Stomach smooth muscle (tissue), 2 donors: ENCODE results near the gene FLNA.
A peak's percentile ranks its signal among the peaks of the same experiment; 100 is the strongest.

Source experiments
- H3K27ac ChIP-seq: one replicate; pipeline ENCODE4 v1.7.0; 2013; ENCODE audit warnings: mild to moderate bottlenecking, low read length, inconsistent platforms
- H3K27me3 ChIP-seq, 2 donors: one replicate each; pipeline ENCODE4 v1.7.0; 2013; ENCODE audit warnings: low read length in 2 of 2; ENCODE audit not compliant: insufficient read depth in 2 of 2, control insufficient read depth in 1 of 2
- H3K36me3 ChIP-seq, 2 donors: one replicate each; pipeline ENCODE4 v1.7.0; 2013; ENCODE audit warnings: low read length in 2 of 2; ENCODE audit not compliant: control insufficient read depth in 2 of 2, insufficient read depth in 2 of 2
- H3K4me1 ChIP-seq: one replicate; pipeline ENCODE4 v1.7.0; 2013; ENCODE audit warnings: low read length; ENCODE audit not compliant: control insufficient read depth, insufficient read depth
- H3K4me3 ChIP-seq, 2 donors: one replicate each; pipeline ENCODE4 v1.7.0; 2013; ENCODE audit warnings: low read length in 2 of 2
- H3K9ac ChIP-seq, 2 donors: one replicate each; pipeline ENCODE4 v1.7.0; 2013; ENCODE audit warnings: low read length in 2 of 2, mild to moderate bottlenecking in 1 of 2
- H3K9me3 ChIP-seq, 2 donors: one replicate each; pipeline ENCODE4 v1.7.0; 2013; ENCODE audit warnings: low read length in 2 of 2; ENCODE audit not compliant: control insufficient read depth in 2 of 2
- donor health status: healthy.
- donor health status: Pancreatic carcinoma.

The FLNA gene

GRCh38 chrX:154366666-154367055, 7.8 kb downstream of the FLNA start:
- Histone ChIP-seq H3K4me3 (peak overlapping the region in 1 of 2 donors; percentile 69), H3K9ac (peak overlapping the region; percentile 89 to 90)

DNA sequence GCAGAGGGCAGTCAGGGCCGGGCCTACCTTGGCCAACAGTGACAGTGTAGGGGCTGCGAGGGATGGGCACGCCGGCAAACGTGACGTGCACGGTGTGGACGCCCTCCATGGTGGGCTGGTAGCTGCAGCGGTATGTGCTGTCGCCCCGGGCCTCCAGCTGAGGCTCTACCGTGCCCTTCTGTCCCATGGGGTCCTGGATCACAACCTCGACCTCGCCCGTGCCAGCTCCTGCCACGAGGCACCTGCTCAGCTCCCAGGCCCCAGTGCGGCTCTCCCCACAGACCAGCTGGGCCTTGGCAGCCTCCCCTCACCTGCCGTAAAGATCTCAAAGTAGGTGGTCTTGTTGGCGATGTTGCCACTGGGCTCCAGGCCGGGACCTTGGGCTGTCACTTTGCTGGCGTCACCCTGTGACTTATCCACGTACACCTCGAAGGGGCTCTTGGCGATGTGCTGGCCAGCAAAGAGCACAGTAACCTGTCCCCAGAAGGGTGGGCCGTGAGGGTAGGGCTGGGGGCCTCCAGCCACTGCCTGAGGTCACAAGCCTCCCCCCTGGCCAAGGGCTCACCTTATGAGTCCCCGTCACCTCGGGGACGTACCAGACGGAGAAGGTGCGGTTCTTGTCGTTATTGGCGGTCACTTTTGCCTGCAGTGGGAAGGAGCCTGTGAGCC, 8.3 kb downstream of the FLNA start:
- Histone ChIP-seq H3K27ac (peak overlapping the region; percentile 99), H3K9me3 (no peaks in the 10 kb centered on the region), H3K4me3 (peak overlapping the region in 1 of 2 donors; percentile 69), H3K4me1 (peaks cover 61% of the 10 kb centered on the region), H3K9ac (peak overlapping the region; percentile 33 to 90), H3K36me3 (peaks cover 50 to 56% of the 10 kb centered on the region in 2 donors), H3K27me3 (peaks cover 0 to 3% of the 10 kb centered on the region in 2 donors)

More at GRCh38 chrX:154366666-154367055, 7.8 kb downstream of the FLNA start:
- no peaks in the 10 kb centered on the region for H3K9me3 ChIP-seq
- peaks cover 57% of the 10 kb centered on the region for H3K4me1 ChIP-seq
- H3K27ac ChIP-seq, result peak overlapping the region; percentile 99
- peaks cover 0 to 3% of the 10 kb centered on the region in 2 donors for H3K27me3 ChIP-seq
- peaks cover 44 to 50% of the 10 kb centered on the region in 2 donors for H3K36me3 ChIP-seq

DNA sequence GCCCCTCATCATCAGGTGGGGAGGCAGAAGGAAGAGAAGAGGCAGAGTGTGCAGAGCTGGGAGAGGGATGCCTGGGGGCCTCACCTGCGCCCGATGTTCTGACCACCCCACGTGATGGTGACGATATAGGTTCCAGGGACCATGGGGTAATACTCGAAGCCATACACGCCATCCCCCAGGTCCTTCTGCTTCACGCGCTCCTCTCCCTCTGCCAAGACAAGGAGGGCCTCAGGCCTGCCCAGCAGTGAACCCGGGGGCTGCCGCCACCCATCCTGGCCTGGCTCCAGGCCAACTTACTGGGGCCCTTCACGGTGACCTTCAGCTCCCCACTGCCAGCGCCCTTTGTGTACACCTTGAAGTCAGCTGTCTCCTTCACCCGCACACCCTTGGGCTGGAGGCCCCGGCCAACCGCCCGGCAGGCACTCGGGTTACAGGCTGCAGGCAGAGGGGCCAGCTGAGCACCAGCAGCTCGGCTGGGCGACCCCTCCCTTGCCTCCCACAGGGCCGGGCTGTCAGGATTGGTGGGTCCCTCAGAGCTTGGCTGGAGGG, 9.3 kb downstream of the FLNA start:
- peaks cover 50 to 55% of the 10 kb centered on the region in 2 donors for H3K36me3 ChIP-seq
- H3K4me1 ChIP-seq, result peaks cover 62% of the 10 kb centered on the region
- H3K4me3 ChIP-seq, result no peak overlapping the region
- H3K9me3 ChIP-seq, result no peaks in the 10 kb centered on the region
- peak overlapping the region; percentile 99 for H3K27ac ChIP-seq
- peaks cover 0 to 3% of the 10 kb centered on the region in 2 donors for H3K27me3 ChIP-seq
- H3K9ac ChIP-seq, result no peak overlapping the region

GRCh38 chrX:154363706-154364439, 10.6 kb downstream of the FLNA start:
- H3K36me3 ChIP-seq, result peaks cover 51 to 63% of the 10 kb centered on the region in 2 donors

DNA sequence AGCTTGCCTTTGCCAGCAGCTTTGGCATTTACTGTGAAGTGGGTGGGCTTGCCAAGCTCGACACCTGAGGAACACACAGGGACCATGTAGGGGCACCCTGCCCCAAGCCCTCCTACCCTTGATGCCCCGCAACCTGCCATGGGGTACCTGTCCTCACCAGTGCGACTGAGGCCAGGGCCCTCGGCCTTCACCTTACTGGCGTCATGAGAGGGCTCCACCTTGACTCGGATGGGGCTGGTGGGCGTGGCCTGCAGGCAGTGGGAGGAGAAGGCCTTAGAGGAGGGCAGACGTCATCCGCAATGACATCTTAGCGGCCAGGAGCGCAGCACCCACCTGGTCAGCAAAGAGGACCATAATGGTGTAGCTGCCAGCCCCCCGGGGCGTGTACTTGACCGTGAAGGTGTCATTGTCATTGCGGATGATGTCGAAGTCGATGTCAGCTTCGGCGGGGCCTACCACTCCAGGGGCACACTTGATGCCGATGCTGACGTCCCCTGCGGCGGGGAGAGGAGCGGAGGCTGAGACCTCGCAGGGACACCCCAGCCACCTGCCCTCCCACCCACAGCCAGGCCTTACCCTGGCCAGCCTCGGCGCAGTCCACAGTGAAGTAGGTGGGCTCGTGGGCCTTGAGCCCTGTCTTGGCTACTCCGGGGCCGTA, 12.2 kb downstream of the FLNA start:
- peaks cover 69% of the 10 kb centered on the region for H3K4me1 ChIP-seq
- peak overlapping the region; percentile 73 for H3K27ac ChIP-seq
- no peaks in the 10 kb centered on the region for H3K9me3 ChIP-seq
- peaks cover 0 to 2% of the 10 kb centered on the region in 2 donors for H3K27me3 ChIP-seq
- H3K4me3 ChIP-seq, result peak overlapping the region in 1 of 2 donors; percentile 15
- peak overlapping the region in 1 of 2 donors; percentile 21 for H3K9ac ChIP-seq
- peaks cover 59 to 65% of the 10 kb centered on the region in 2 donors for H3K36me3 ChIP-seq

More at GRCh38 chrX:154363706-154364439, 10.6 kb downstream of the FLNA start:
- no peaks in the 10 kb centered on the region for H3K9me3 ChIP-seq
- H3K27me3 ChIP-seq, result peaks cover 0 to 2% of the 10 kb centered on the region in 2 donors
- no peak overlapping the region for H3K9ac ChIP-seq
- H3K4me3 ChIP-seq, result peak overlapping the region in 1 of 2 donors; percentile 29
- H3K27ac ChIP-seq, result peak overlapping the region; percentile 99
- peaks cover 72% of the 10 kb centered on the region for H3K4me1 ChIP-seq

GRCh38 chrX:154360155-154360713, 14.2 kb downstream of the FLNA start:
- no peak overlapping the region for H3K9ac ChIP-seq
- H3K27me3 ChIP-seq, result peaks cover 0 to 3% of the 10 kb centered on the region in 2 donors
- H3K36me3 ChIP-seq, result peaks cover 51 to 65% of the 10 kb centered on the region in 2 donors
- H3K9me3 ChIP-seq, result no peaks in the 10 kb centered on the region
- peaks cover 59% of the 10 kb centered on the region for H3K4me1 ChIP-seq
- H3K27ac ChIP-seq, result peak overlapping the region; percentile 73
- H3K4me3 ChIP-seq, result no peak overlapping the region

GRCh38 chrX:154359362-154360154, 14.9 kb downstream of the FLNA start:
- Histone ChIP-seq H3K4me3 (no peak overlapping the region), H3K36me3 (peaks cover 55 to 65% of the 10 kb centered on the region in 2 donors), H3K27me3 (peaks cover 0 to 3% of the 10 kb centered on the region in 2 donors), H3K9ac (no peak overlapping the region), H3K27ac (peak overlapping the region; percentile 73), H3K4me1 (peaks cover 57% of the 10 kb centered on the region), H3K9me3 (no peaks in the 10 kb centered on the region)

DNA sequence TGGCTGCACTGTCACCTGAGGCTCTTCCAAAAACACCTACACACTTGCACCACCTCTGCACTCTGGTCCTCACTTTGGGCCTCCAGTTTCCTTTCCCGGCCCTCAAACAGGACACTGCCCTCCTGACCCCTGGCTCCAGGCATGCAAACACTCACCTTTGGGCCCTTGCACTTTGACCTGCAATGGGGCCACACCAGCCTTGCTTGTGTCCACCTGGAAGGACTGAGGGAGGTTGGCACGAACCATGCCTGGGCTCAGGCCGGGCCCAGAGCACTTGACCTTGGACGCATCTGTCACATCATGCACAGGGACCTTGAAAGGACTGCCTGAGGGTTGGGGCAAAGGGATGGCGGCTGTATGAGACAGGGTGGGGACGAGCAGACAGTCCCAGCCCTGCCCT, 15.6 kb downstream of the FLNA start:
- H3K4me1 ChIP-seq, result peaks cover 54% of the 10 kb centered on the region
- H3K9me3 ChIP-seq, result no peaks in the 10 kb centered on the region
- H3K27ac ChIP-seq, result peak overlapping the region; percentile 73
- peaks cover 54 to 65% of the 10 kb centered on the region in 2 donors for H3K36me3 ChIP-seq
- H3K4me3 ChIP-seq, result no peak overlapping the region
- peaks cover 0 to 2% of the 10 kb centered on the region in 2 donors for H3K27me3 ChIP-seq
- no peak overlapping the region for H3K9ac ChIP-seq

DNA sequence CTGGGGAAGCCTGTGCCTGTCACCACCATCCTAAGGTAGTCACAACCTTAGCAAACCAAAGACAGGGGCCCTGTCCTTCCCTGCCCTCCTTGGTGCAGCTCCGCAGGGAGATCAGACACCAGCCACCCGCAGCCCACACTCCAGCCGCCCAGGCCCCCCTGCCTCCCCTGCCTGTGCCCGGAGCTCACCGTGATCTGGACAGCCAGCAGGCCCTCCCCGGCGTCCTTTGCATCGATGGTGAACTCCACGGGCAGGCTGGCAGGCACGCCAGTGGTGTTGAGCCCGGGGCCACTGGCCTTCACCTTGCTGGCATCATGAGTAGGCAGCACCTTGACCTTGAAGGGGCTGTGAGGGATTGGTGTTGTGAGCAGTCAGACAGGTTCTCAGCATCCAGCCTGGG, 16.4 kb downstream of the FLNA start:
- Histone ChIP-seq H3K27ac (peak overlapping the region; percentile 73), H3K4me3 (no peak overlapping the region), H3K9me3 (no peaks in the 10 kb centered on the region), H3K4me1 (peaks cover 54% of the 10 kb centered on the region), H3K27me3 (peaks cover 0 to 3% of the 10 kb centered on the region in 2 donors), H3K36me3 (peaks cover 55 to 73% of the 10 kb centered on the region in 2 donors), H3K9ac (no peak overlapping the region)
